Measurements from ENCODE around the gene ATG10.

The ATG10 gene

DNA sequence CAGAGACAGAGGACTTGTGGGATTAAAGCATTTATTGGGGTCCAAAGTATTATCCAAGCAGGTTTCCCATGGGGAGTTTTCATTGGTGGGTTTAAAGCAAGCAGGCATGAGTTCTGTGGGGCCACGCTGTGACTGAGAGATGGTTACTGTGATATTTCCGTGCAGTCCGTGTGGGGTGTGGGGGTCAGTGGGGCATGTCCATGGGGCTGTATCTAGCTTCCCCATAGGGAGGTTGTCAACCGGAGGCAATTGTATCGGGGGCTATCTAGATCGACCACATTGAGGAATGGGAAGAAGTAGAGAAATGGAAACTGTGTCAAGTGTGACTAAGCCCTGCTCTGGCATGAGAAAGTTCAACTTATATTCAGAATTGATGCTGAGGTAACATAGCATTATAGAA is 313.4 kb downstream of the ATG10 start:
- no peak for DNase-seq

DNA sequence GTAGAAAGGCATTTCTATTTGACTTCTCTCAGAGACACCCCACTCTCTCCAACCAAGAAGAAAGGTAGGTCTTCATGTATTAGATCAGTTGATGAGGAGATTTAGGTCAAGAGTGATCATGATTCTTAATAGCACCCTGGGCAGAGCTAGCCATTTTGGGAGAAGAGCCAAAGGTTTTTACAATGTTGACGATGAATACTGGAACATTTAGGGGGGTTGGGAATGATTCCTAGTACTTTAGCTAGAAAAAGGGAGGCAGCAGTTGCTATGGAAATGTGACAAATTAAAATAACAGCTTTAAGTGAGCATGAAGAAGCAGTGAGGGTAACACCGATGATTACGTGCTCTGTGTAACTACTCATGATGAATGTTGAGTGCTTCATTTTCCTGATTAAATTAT is 315.8 kb downstream of the ATG10 start:
- no peak for DNase-seq

- DNase-seq = no peak
Measured at GRCh38 chr5:82290005-82290404, 318.2 kb downstream of the ATG10 start.

- DNase-seq = no peak
Measured at GRCh38 chr5:82290908-82291307, 319.1 kb downstream of the ATG10 start.

GRCh38 chr5:82291420-82291819 is 319.6 kb downstream of the ATG10 start:
- no peak for DNase-seq

- DNase-seq = no peak
Measured at GRCh38 chr5:82295144-82295543, 323.3 kb downstream of the ATG10 start.

DNA sequence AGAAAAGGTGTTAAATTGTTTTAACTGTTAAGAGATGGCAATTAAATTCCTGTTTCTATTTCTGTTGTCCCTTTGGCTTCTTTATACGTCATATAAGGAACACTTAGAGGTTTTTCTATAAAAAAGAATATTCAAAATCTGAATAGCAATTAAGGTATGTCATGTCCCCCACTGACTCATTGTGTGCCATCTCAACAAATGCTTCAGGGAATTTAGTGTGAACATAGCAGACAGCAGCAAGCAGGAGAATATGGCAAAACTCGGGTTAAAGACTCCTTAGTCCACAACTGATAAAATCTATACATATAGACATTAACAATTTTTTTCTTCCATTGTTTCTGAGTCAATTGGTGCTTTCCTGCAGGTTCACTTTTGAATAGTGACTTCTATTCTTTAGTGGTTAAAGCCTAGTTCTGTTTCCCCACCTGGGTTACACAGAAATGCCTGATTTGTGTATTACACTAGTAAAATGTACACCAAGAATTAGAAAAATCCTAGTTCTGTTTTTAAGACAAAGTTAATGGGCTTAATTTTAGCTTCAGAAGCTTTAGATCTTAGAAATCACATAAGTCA is 324.2 kb downstream of the ATG10 start:
- DNase-seq = no peak

DNA sequence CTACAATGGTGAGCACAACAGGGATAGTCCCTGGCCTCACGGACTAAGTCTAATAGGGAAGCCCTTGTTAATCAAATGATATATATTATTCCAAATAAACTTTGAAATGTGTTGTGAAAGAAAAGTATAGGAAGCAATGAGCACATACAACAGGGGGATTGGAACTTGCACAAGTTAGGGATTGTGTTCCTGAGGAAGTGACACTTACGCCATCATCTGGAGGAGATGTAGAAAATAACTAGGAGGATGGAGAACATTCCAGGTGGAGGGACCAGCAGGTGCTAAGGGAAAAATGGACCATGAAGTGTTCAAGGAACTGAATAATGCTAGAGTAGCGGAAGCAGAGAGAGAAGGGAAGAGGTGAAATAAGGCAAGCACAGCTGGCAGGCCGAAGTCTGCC is 325.1 kb downstream of the ATG10 start:
- no peak for DNase-seq

DNA sequence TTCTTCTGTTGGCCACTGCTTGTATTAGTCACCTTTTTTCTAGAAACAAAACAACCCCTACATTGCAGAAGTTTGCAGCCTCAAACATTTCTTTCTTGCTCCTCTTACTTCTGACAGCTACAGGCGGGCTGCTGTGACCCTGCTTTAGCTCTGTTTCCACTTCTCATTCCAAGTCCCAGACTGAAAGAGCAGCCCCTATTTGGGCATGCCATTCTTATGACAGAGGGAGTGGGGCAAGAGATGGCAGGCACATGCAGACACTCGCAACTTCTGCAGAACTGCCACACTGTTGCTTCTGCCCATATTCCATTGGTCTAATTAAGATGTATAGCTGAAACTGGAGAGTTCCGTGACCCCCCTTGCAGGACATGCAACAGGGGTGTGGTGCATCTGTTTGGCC is 325.9 kb downstream of the ATG10 start:
- no peak for DNase-seq

DNA sequence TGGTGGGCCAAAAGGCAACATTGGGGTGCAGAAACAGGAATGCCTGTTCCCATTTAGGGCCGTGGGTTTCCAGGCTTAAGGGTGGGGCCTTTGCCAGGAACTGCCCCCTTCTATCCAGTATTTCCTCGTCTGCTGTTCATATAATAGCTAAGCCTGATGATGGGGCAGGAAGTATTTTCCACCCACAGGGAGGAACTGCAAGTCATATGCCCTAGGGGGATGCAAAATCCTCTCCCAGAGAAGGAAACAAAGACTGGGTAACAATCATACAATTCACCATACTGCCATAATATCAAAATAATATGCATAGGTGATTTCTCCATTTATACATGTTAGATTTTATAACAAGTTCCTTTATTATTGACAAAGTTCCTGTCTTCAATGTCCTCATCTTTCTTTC is 326.8 kb downstream of the ATG10 start:
- no peak for DNase-seq

DNA sequence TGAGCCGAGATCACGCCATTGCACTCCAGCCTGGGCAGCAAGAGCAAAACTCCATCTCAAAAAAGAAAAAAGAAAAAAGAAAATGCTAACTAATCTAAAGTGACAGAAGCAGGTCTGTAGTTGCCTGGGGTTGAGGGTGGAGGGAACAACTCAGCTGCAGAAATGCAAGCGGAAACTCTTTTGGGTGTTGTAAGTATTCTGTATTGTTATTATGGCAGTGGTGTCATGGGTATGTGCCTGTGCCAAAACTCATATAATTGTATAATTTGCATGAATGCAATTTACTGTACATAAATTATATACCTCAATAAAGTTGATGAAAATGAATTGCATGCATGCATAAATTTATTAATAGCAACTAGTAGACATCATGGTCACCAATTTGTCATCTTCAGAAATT is 329.4 kb downstream of the ATG10 start:
- DNase-seq = no peak

Data from activated gamma-delta T cell treated with Interleukin-2 at 50 U/mL for 16 hours (primary cell).